Activated B cell treated with CpG ODN at 0.5 μM for 24 hours (primary cell): ENCODE data around the gene TBC1D10B. TPM values are rescaled to one million over a fixed set of nuclear protein-coding genes. Genes with fewer than 3 reads are reported as not detected.

ENCODE experiments used
- ATAC-seq: fragments of 200-7000 bp; cut with Tn5 transposase; one replicate; pipeline ENCODE4 v1.10.0; 2021; ENCODE audit warnings: low read depth, mild to moderate bottlenecking, moderate library complexity
- CTCF ChIA-PET: fragments of 350-600 bp; sonication (Branson Sonifier 250); formaldehyde crosslinking; loops from one replicate; lab custom pipeline; 2021; ENCODE audit warnings: antibody characterized with exemption; lab: Charles Lee
- POLR2A ChIA-PET: fragments of 350-600 bp; sonication (Branson Sonifier 250); formaldehyde crosslinking; loops from one replicate; lab custom pipeline; 2021; ENCODE audit warnings: antibody characterized with exemption; lab: Charles Lee
- DNase-seq: peaks from one replicate; pipeline ENCODE4 v3.0.0; 2022
- H3K27ac Mint-ChIP-seq: one replicate; pipeline ENCODE4 v1.8.0; 2020; ENCODE audit warnings: mixed read lengths
- H3K27me3 Mint-ChIP-seq: one replicate; pipeline ENCODE4 v1.8.0; 2021; ENCODE audit warnings: mixed read lengths
- H3K36me3 Mint-ChIP-seq: one replicate; pipeline ENCODE4 v1.8.0; 2021; ENCODE audit warnings: low read depth, mixed read lengths
- H3K4me1 Mint-ChIP-seq: one replicate; pipeline ENCODE4 v1.8.0; 2021; ENCODE audit warnings: mixed read lengths
- H3K4me3 Mint-ChIP-seq: one replicate; pipeline ENCODE4 v1.8.0; 2020; ENCODE audit warnings: mild to moderate bottlenecking, mixed read lengths
- H3K9me3 Mint-ChIP-seq: one replicate; pipeline ENCODE4 v1.8.0; 2020; ENCODE audit warnings: mixed read lengths
- intact Hi-C: fragments of 100-400 bp; cut with micrococcal nuclease; formaldehyde crosslinking; loops from one replicate; pipeline ENCODE4 v1.15.1; 2024
- total RNA-seq: library from RNA; stranded (reverse); gene quantifications from 2 replicates; pipeline ENCODE4 v1.2.3, GENCODE V29; 2022
- TF ChIP-seq, protein P1 (sequence below): fragments of 200-600 bp; IDR thresholded peaks from one replicate; pipeline ENCODE4 v1.8.0; 2022; ENCODE audit warnings: antibody characterized with exemption, mild to moderate bottlenecking

TBC1D10B gene
- total RNA-seq, result 46.3 and 50.2 TPM in 2 replicates

DNA sequence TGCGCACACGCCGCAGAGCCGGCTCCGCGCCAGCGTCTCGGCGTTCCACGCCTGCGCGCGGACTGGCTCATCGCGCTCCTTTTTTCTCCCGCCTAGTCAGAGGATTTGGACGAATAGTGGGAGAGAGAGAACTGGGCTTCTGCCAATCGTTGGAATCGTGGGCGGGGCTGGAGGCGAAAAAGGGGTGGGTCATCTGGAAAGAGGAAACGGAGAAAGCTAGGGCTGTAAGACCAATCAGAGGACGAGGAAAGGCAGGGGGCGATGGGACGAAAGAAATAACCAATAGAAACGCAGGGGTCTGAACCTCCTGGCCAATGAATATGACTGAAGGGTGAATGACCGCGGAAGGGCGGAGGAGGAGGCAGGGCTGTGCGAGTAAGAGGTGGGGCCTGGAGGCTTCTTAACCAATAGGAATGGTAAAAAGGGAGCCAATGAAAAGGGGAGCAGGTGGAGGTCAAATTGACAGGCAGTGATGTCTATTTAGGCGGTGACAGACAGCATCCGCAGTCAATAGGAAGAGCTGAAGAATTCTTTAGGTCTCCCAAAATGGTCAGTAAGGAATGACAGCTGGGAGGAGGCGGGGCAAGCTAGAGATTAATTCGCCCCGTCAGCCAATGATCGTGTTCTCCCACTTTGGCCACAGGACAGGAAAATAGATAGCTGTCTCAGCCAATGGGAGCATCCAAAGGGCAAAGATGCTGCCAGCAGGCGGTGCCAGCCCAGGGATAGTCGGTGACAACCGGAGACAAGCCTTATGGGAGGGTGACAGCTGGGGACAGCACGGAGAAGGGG is at the start of gene TBC1D10B:
Gene TBC1D10B, minus strand, starts transcription at position 39 of the 792 bp plus-strand sequence. CDS start 311 bp downstream, outside the sequence.
- POLR2A ChIA-PET, result interaction anchor here (0.6 to 3.9 kb wide), 26 partner anchors 8 to 555 kb away, joined by 3 to 39 read pairs (median 6); partner anchors contain the start of genes ALDOA, CD2BP2, CORO1A and DCTPP1
- TF ChIP-seq, protein P1, sequence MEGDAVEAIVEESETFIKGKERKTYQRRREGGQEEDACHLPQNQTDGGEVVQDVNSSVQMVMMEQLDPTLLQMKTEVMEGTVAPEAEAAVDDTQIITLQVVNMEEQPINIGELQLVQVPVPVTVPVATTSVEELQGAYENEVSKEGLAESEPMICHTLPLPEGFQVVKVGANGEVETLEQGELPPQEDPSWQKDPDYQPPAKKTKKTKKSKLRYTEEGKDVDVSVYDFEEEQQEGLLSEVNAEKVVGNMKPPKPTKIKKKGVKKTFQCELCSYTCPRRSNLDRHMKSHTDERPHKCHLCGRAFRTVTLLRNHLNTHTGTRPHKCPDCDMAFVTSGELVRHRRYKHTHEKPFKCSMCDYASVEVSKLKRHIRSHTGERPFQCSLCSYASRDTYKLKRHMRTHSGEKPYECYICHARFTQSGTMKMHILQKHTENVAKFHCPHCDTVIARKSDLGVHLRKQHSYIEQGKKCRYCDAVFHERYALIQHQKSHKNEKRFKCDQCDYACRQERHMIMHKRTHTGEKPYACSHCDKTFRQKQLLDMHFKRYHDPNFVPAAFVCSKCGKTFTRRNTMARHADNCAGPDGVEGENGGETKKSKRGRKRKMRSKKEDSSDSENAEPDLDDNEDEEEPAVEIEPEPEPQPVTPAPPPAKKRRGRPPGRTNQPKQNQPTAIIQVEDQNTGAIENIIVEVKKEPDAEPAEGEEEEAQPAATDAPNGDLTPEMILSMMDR, result no peak
- no peaks in the 10 kb centered on the region for H3K9me3 Mint-ChIP-seq
- ATAC-seq, result peak; percentile 83
- peaks cover 13% of the 10 kb centered on the region for H3K36me3 Mint-ChIP-seq
- H3K27ac Mint-ChIP-seq, result peak within 1 kb of the TSS; percentile 86
- peak within 1 kb of the TSS; percentile 87 for H3K4me3 Mint-ChIP-seq
- CTCF ChIA-PET, result interaction anchor here (0.8 to 2.2 kb wide), 10 partner anchors 12 to 288 kb away, joined by 3 to 18 read pairs (median 6); partner anchors contain the start of genes CD2BP2, DCTPP1, SEPTIN1 and TBX6
- DNase-seq, result peak; percentile 92
- intact Hi-C loops, result loop anchor here (1.0 to 10.0 kb wide), 10 partner anchors 8 to 776 kb away; partner anchors contain the start of genes CD2BP2, FBRS, SRCAP and ZNF48
- H3K4me1 Mint-ChIP-seq, result peaks cover 52% of the 10 kb centered on the region
- H3K27me3 Mint-ChIP-seq, result no peaks in the 10 kb centered on the region

- peaks cover 11% of the 10 kb centered on the region for H3K4me1 Mint-ChIP-seq
- peaks cover 34% of the 10 kb centered on the region for H3K36me3 Mint-ChIP-seq
- no peak for DNase-seq
- H3K9me3 Mint-ChIP-seq, result no peaks in the 10 kb centered on the region
- ATAC-seq, result no peak
- TF ChIP-seq, protein P1, result no peak
- POLR2A ChIA-PET, result interaction anchor here (0.5 to 3.0 kb wide), 41 partner anchors 11 to 996 kb away, joined by 3 to 51 read pairs (median 6); partner anchors contain the start of genes ALDOA, CD2BP2, CORO1A and DCTPP1
- peak overlapping the region; percentile 46 for H3K4me3 Mint-ChIP-seq
- H3K27ac Mint-ChIP-seq, result peak overlapping the region; percentile 65
- CTCF ChIA-PET, result interaction anchor here (0.8 to 3.3 kb wide), 8 partner anchors 9 to 210 kb away, joined by 3 to 22 read pairs (median 4); partner anchors contain the start of genes DCTPP1 and ITGAL
- H3K27me3 Mint-ChIP-seq, result no peaks in the 10 kb centered on the region
- intact Hi-C loops, result loop anchor here (1.0 kb wide), 1 partner anchor 12 kb away; the partner anchor contains the start of gene DCTPP1
These were observed 48.3 kb upstream of the TBC1D10B start for GRCh38 chr16:30418350-30419181.

- POLR2A ChIA-PET, result interaction anchor here (0.5 to 3.0 kb wide), 48 partner anchors 10 to 995 kb away, joined by 3 to 51 read pairs (median 6); partner anchors contain the start of genes ALDOA, CD2BP2, CORO1A and DCTPP1
- CTCF ChIA-PET, result interaction anchor here (0.8 to 3.3 kb wide), 8 partner anchors 8 to 211 kb away, joined by 3 to 22 read pairs (median 4); partner anchors contain the start of genes DCTPP1 and ITGAL
- H3K9me3 Mint-ChIP-seq, result no peaks in the 10 kb centered on the region
- peak overlapping the region; percentile 71 for H3K4me3 Mint-ChIP-seq
- intact Hi-C loops, result loop anchor here (1.0 to 2.0 kb wide), 3 partner anchors 13 to 39 kb away; partner anchors contain the start of gene DCTPP1
- peaks cover 32% of the 10 kb centered on the region for H3K36me3 Mint-ChIP-seq
- TF ChIP-seq, protein P1, result no peak
- H3K4me1 Mint-ChIP-seq, result peaks cover 12% of the 10 kb centered on the region
- no peaks in the 10 kb centered on the region for H3K27me3 Mint-ChIP-seq
- DNase-seq (peak; percentile 84), ATAC-seq (peak; percentile 86)
- H3K27ac Mint-ChIP-seq, result peak overlapping the region; percentile 69
These were observed 47.4 kb upstream of the TBC1D10B start for GRCh38 chr16:30417529-30418349.
